Smooth muscle cell (in vitro differentiated cells): Measurements from ENCODE around the gene CYS1. TPM values are rescaled to one million over a fixed set of nuclear protein-coding genes. Genes with fewer than 3 reads are reported as not detected.

ENCODE experiments used
- DNase-seq: peaks from one replicate; lab custom pipeline; 2025; ENCODE audit not compliant: unreplicated experiment; lab: John Stamatoyannopoulos, UW
- H2AFZ ChIP-seq: fragments of 200-600 bp; sonication (generic); 2 replicates; pipeline ENCODE4 v1.6.0; 2016; ENCODE audit warnings: antibody characterized with exemption, low read depth, mild to moderate bottlenecking
- H3F3A ChIP-seq: fragments of 200-600 bp; sonication (generic); 2 replicates; pipeline ENCODE4 v1.6.0; 2017; ENCODE audit warnings: antibody characterized with exemption, low read depth
- H3K27ac ChIP-seq: fragments of 200-600 bp; sonication (generic); 2 replicates; pipeline ENCODE4 v1.5.1; 2016; ENCODE audit warnings: low read depth, mild to moderate bottlenecking
- H3K27me3 ChIP-seq: fragments of 200-600 bp; sonication (generic); 2 replicates; pipeline ENCODE4 v1.6.1; 2016; ENCODE audit warnings: low read depth, mild to moderate bottlenecking
- H3K36me3 ChIP-seq: fragments of 200-600 bp; sonication (generic); 2 replicates; pipeline ENCODE4 v1.5.1; 2016; ENCODE audit warnings: low read depth
- H3K4me1 ChIP-seq: fragments of 200-600 bp; sonication (generic); 2 replicates; pipeline ENCODE4 v1.5.1; 2016; ENCODE audit warnings: low read depth
- H3K4me2 ChIP-seq: fragments of 200-600 bp; sonication (generic); 2 replicates; pipeline ENCODE4 v1.6.0; 2016; ENCODE audit warnings: mild to moderate bottlenecking
- H3K4me3 ChIP-seq: fragments of 200-600 bp; sonication (generic); 2 replicates; pipeline ENCODE4 v1.5.1; 2016; ENCODE audit warnings: mild to moderate bottlenecking
- H3K79me2 ChIP-seq: fragments of 200-600 bp; sonication (generic); 2 replicates; pipeline ENCODE4 v1.6.0; 2016; ENCODE audit warnings: low read depth, mild to moderate bottlenecking
- H3K9ac ChIP-seq: fragments of 200-600 bp; sonication (generic); 2 replicates; pipeline ENCODE4 v1.6.0; 2016; ENCODE audit warnings: low read depth
- H3K9me3 ChIP-seq: fragments of 200-600 bp; sonication (generic); replicated peaks from 2 replicates; pipeline ENCODE4 v1.5.1; 2016; ENCODE audit warnings: low read depth
- H4K20me1 ChIP-seq: fragments of 200-600 bp; sonication (generic); 2 replicates; pipeline ENCODE4 v1.6.0; 2016; ENCODE audit warnings: low read depth
- CTCF ChIP-seq: fragments of 200-600 bp; sonication (generic); IDR thresholded peaks from 2 replicates; pipeline ENCODE4 v1.5.1; 2017; ENCODE audit warnings: borderline replicate concordance, mild to moderate bottlenecking, antibody characterized with exemption; ENCODE audit not compliant: insufficient read depth, poor library complexity, severe bottlenecking
- WGBS: methylation state at CpG from one replicate; pipeline ENCODE4 v1.1.7; 2016; ENCODE audit warnings: low lambda C conversion rate; 5-methylcytosine and 5-hydroxymethylcytosine counted together
- polyA plus RNA-seq: library from polyadenylated mRNA; unstranded; fragments of >200 nt; fragmentation: Nextera tagmentation; extraction: Ambion mirVana; gene quantifications from 2 replicates; pipeline ENCODE4 v1.2.1, GENCODE V29; 2016
- total RNA-seq: library from RNA; depleted of rRNA; stranded (reverse); fragments of >200 nt; gene quantifications from 2 replicates; pipeline ENCODE4 v1.2.3, GENCODE V29; 2014

Gene CYS1
- total and polyA plus RNA-seq, 2 experiments from 2014 or later: 3.9 to 11.5 TPM

- Histone ChIP-seq H3K9ac (no peak overlapping the region), H4K20me1 (no peaks in the 10 kb centered on the region), H3K4me2 (no peak overlapping the region), H3K36me3 (no peaks in the 10 kb centered on the region), H3K27me3 (no peaks in the 10 kb centered on the region), H3K4me1 (peaks cover under 1% of the 10 kb centered on the region), H2AFZ (no peak overlapping the region), H3K4me3 (no peak overlapping the region), H3K27ac (no peak overlapping the region), H3K9me3 (no peaks in the 10 kb centered on the region), H3F3A (no peaks in the 10 kb centered on the region), H3K79me2 (no peaks in the 10 kb centered on the region)
- 93% methylated on average over 12 of the region's 12 CpGs for WGBS
- no peak for TF ChIP-seq CTCF
- no peak for DNase-seq
Observed at GRCh38 chr2:10034333-10035052, 45.7 kb downstream of the CYS1 start.

GRCh38 chr2:10033251-10034006 lies 46.8 kb downstream of the CYS1 start:
- TF ChIP-seq CTCF: no peak
- DNase-seq: no peak
- Histone ChIP-seq H4K20me1 (no peaks in the 10 kb centered on the region), H3K4me3 (no peak overlapping the region), H3K79me2 (no peaks in the 10 kb centered on the region), H3K4me1 (peaks cover 11% of the 10 kb centered on the region), H3K9me3 (no peaks in the 10 kb centered on the region), H3K36me3 (no peaks in the 10 kb centered on the region), H3K4me2 (no peak overlapping the region), H3K27me3 (no peaks in the 10 kb centered on the region), H3K27ac (no peak overlapping the region), H3K9ac (no peak overlapping the region), H3F3A (no peaks in the 10 kb centered on the region), H2AFZ (no peak overlapping the region)
- 92% methylated on average over 14 of the region's 14 CpGs for WGBS

GRCh38 chr2:10032746-10033105 lies 47.5 kb downstream of the CYS1 start:
- H3K4me2 ChIP-seq: no peak overlapping the region
- H3K27me3 ChIP-seq: no peaks in the 10 kb centered on the region
- no peaks in the 10 kb centered on the region for H3K9me3 ChIP-seq
- H3K4me3 ChIP-seq: no peak overlapping the region
- no peaks in the 10 kb centered on the region for H4K20me1 ChIP-seq
- no peaks in the 10 kb centered on the region for H3K79me2 ChIP-seq
- H3K36me3 ChIP-seq: no peaks in the 10 kb centered on the region
- peaks cover 11% of the 10 kb centered on the region for H3K4me1 ChIP-seq
- no peaks in the 10 kb centered on the region for H3F3A ChIP-seq
- no peak overlapping the region for H3K9ac ChIP-seq
- no peak for DNase-seq
- TF ChIP-seq CTCF: no peak
- H3K27ac ChIP-seq: no peak overlapping the region
- WGBS: 90% methylated on average over 7 of the region's 7 CpGs
- H2AFZ ChIP-seq: no peak overlapping the region
